ENCODE results near the gene ERH.

- TF ChIP-seq, protein P1, sequence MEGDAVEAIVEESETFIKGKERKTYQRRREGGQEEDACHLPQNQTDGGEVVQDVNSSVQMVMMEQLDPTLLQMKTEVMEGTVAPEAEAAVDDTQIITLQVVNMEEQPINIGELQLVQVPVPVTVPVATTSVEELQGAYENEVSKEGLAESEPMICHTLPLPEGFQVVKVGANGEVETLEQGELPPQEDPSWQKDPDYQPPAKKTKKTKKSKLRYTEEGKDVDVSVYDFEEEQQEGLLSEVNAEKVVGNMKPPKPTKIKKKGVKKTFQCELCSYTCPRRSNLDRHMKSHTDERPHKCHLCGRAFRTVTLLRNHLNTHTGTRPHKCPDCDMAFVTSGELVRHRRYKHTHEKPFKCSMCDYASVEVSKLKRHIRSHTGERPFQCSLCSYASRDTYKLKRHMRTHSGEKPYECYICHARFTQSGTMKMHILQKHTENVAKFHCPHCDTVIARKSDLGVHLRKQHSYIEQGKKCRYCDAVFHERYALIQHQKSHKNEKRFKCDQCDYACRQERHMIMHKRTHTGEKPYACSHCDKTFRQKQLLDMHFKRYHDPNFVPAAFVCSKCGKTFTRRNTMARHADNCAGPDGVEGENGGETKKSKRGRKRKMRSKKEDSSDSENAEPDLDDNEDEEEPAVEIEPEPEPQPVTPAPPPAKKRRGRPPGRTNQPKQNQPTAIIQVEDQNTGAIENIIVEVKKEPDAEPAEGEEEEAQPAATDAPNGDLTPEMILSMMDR (IDR thresholded peaks at IDR 0.05): no peak
- TF ChIP-seq POLR2AphosphoS5 (IDR thresholded peaks at IDR 0.05; ENCODE audit: low read depth, low read length) (no peak), TCF7L2 (IDR thresholded peaks at IDR 0.05; ENCODE audit: low read depth, low read length) (no peak), SIN3A (IDR thresholded peaks at IDR 0.05; ENCODE audit: borderline replicate concordance, insufficient read depth, low read depth, low read length) (no peak)
- TF ChIP-seq, protein P2, sequence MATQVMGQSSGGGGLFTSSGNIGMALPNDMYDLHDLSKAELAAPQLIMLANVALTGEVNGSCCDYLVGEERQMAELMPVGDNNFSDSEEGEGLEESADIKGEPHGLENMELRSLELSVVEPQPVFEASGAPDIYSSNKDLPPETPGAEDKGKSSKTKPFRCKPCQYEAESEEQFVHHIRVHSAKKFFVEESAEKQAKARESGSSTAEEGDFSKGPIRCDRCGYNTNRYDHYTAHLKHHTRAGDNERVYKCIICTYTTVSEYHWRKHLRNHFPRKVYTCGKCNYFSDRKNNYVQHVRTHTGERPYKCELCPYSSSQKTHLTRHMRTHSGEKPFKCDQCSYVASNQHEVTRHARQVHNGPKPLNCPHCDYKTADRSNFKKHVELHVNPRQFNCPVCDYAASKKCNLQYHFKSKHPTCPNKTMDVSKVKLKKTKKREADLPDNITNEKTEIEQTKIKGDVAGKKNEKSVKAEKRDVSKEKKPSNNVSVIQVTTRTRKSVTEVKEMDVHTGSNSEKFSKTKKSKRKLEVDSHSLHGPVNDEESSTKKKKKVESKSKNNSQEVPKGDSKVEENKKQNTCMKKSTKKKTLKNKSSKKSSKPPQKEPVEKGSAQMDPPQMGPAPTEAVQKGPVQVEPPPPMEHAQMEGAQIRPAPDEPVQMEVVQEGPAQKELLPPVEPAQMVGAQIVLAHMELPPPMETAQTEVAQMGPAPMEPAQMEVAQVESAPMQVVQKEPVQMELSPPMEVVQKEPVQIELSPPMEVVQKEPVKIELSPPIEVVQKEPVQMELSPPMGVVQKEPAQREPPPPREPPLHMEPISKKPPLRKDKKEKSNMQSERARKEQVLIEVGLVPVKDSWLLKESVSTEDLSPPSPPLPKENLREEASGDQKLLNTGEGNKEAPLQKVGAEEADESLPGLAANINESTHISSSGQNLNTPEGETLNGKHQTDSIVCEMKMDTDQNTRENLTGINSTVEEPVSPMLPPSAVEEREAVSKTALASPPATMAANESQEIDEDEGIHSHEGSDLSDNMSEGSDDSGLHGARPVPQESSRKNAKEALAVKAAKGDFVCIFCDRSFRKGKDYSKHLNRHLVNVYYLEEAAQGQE (IDR thresholded peaks at IDR 0.05; ENCODE audit: insufficient read depth in 1 of 2, low read depth in 2 of 2, low read length in 1 of 2): no peak
These were observed 60.1 kb downstream of the ERH start for GRCh38 chr14:69337984-69338383.

Data from Panc1 (cell line).